Brain microvascular endothelial cell (primary cell): Measurements from ENCODE around the gene ADD3.
A peak's percentile ranks its signal among the peaks of the same experiment; 100 is the strongest.
"Not testable (repeated sequence)": the region's sequence is repeated elsewhere in the genome, so short reads cannot be mapped to it uniquely, and the experiment has no call there.

Experiments
- DNase-seq: peaks from one replicate; pipeline ENCODE4 v3.0.0-alpha.2; 2020
- H3K27ac ChIP-seq: fragments of 250-450 bp; sonication (Bioruptor Pico); 2 replicates; pipeline ENCODE4 v1.5.1; 2020; ENCODE audit warnings: mild to moderate bottlenecking, moderate library complexity
- H3K27me3 ChIP-seq: fragments of 250-450 bp; sonication (Bioruptor Pico); replicated peaks from 2 replicates; pipeline ENCODE4 v1.5.1; 2020; ENCODE audit warnings: mild to moderate bottlenecking
- H3K36me3 ChIP-seq: fragments of 250-450 bp; sonication (Bioruptor Pico); replicated peaks from 2 replicates; pipeline ENCODE4 v1.5.1; 2020; ENCODE audit warnings: mild to moderate bottlenecking
- H3K4me3 ChIP-seq: 2 replicates; pipeline ENCODE4 v1.5.1; 2011; ENCODE audit warnings: low read depth, mild to moderate bottlenecking, control low read depth, low read length, moderate library complexity
- in situ Hi-C: cut with HindIII; loops from 2 replicates; pipeline ENCODE4 v1.10.0; 2017; ENCODE audit warnings: low sequenced_read_pairs, low pct_ligation_motif_present
- TF ChIP-seq, protein P1 (sequence below): IDR thresholded peaks from 2 replicates; pipeline ENCODE4 v1.5.1; 2011; ENCODE audit warnings: low read depth, mild to moderate bottlenecking, moderate library complexity, low read length, control low read depth, inconsistent platforms; ENCODE audit errors: missing control alignments

ADD3 gene

DNA sequence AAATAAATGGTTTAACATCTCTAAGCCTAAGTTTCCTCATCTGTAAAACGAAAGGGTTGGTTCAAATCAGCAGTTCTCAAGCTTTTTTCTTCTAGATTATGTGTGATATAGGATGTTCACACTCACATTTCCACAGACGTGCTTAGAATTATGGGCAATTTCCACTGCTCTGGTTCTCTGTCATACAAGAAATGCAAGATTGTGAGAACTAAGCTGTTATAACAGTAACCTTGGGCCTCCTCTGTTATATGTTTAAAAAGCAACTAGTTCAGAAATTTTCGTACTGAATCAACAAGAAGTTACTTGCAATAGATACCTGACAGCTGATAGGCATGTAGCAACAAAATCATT lies 33.7 kb downstream of the ADD3 start:
- H3K36me3 ChIP-seq = no peaks in the 10 kb centered on the region
- in situ Hi-C loops = no loop called here
- DNase-seq = no peak
- peak overlapping the region; percentile 36 for H3K27ac ChIP-seq
- no peaks in the 10 kb centered on the region for H3K27me3 ChIP-seq
- TF ChIP-seq, protein P1, sequence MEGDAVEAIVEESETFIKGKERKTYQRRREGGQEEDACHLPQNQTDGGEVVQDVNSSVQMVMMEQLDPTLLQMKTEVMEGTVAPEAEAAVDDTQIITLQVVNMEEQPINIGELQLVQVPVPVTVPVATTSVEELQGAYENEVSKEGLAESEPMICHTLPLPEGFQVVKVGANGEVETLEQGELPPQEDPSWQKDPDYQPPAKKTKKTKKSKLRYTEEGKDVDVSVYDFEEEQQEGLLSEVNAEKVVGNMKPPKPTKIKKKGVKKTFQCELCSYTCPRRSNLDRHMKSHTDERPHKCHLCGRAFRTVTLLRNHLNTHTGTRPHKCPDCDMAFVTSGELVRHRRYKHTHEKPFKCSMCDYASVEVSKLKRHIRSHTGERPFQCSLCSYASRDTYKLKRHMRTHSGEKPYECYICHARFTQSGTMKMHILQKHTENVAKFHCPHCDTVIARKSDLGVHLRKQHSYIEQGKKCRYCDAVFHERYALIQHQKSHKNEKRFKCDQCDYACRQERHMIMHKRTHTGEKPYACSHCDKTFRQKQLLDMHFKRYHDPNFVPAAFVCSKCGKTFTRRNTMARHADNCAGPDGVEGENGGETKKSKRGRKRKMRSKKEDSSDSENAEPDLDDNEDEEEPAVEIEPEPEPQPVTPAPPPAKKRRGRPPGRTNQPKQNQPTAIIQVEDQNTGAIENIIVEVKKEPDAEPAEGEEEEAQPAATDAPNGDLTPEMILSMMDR = no peak
- no peak overlapping the region for H3K4me3 ChIP-seq

GRCh38 chr10:110042181-110042580 lies 34.4 kb downstream of the ADD3 start:
- TF ChIP-seq, protein P1 = peak; percentile 20
- Histone ChIP-seq H3K27me3 (no peaks in the 10 kb centered on the region), H3K4me3 (no peak overlapping the region), H3K27ac (peak overlapping the region; percentile 37), H3K36me3 (no peaks in the 10 kb centered on the region)
- DNase-seq = peak; percentile 69
- in situ Hi-C loops = no loop called here

- H3K36me3 ChIP-seq = no peaks in the 10 kb centered on the region
- in situ Hi-C loops = no loop called here
Observed at GRCh38 chr10:110042891-110043290, 35.1 kb downstream of the ADD3 start.

GRCh38 chr10:110044681-110045080 lies 36.9 kb downstream of the ADD3 start:
- in situ Hi-C loops = no loop called here
- Histone ChIP-seq H3K36me3 (no peaks in the 10 kb centered on the region), H3K27ac (no peak overlapping the region), H3K4me3 (no peak overlapping the region), H3K27me3 (no peaks in the 10 kb centered on the region)
- no peak for DNase-seq
- TF ChIP-seq, protein P1 = no peak

More at GRCh38 chr10:110042891-110043290, 35.1 kb downstream of the ADD3 start:
- DNase-seq = no peak
- Histone ChIP-seq H3K27me3 (no peaks in the 10 kb centered on the region), H3K27ac (peak overlapping the region; percentile 37), H3K4me3 (no peak overlapping the region)
- TF ChIP-seq, protein P1 = no peak

- in situ Hi-C loops = no loop called here
- Histone ChIP-seq H3K27me3 (no peaks in the 10 kb centered on the region), H3K4me3 (no peak overlapping the region), H3K36me3 (no peaks in the 10 kb centered on the region), H3K27ac (no peak overlapping the region)
- DNase-seq = no peak
- TF ChIP-seq, protein P1 = no peak
Observed at GRCh38 chr10:110045772-110046171, 38.0 kb downstream of the ADD3 start.

- H3K4me3 ChIP-seq, H3K36me3 ChIP-seq, DNase-seq, H3K27ac ChIP-seq, in situ Hi-C loops, H3K27me3 ChIP-seq: not testable (repeated sequence)
Observed at GRCh38 chr10:110048145-110048544, 40.4 kb downstream of the ADD3 start.
